Gastroesophageal sphincter (tissue), 3 donors: ENCODE data around the gene ELAVL3.

Source experiments
- EP300 ChIP-seq: sonication (generic); formaldehyde crosslinking; IDR thresholded peaks from one replicate; pipeline ENCODE4 v1.6.1; 2017; ENCODE audit warnings: antibody characterized with exemption, mild to moderate bottlenecking
- POLR2A ChIP-seq, 2 donors: fragments of 450-650 bp; IDR thresholded peaks; one replicate each; pipeline ENCODE4 v1.6.1; 2017; ENCODE audit warnings: antibody characterized with exemption in 2 of 2, mild to moderate bottlenecking in 2 of 2, moderate library complexity in 1 of 2
- TF ChIP-seq, protein P1 (sequence below), 4 experiments: fragments of 200-600 bp in 2 of 4; fragments of 450-650 bp in 2 of 4; sonication (generic) in 1 of 4; IDR thresholded peaks; one replicate each; pipeline ENCODE4 v1.5.1; 2017 to 2019; ENCODE audit warnings: antibody characterized with exemption in 4 of 4, mild to moderate bottlenecking in 2 of 4, moderate library complexity in 2 of 4

DNA sequence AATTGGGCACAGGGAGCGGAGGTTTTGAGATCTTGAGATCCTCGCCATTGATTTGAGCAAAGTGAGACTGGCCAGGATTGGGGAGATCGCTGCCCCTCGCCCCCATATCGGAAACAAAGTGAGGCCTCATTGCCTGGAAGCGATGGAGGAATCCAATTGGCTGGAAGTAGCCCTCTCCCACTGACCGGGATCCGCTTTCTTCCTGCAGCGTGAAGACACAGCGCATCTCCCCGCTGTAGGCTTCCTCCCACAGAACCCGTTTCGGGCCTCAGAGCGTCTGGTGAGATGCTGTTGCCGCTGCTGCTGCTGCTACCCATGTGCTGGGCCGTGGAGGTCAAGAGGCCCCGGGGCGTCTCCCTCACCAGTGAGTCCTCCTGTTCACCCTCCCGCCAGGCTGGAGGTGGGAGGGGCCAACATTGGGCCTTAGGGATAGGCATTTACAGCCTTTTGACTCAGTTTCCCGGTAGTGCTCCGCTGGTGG, 45.0 kb downstream of the ELAVL3 start:
- TF ChIP-seq EP300 (no peak), POLR2A (IDR thresholded peaks at IDR 0.05) (no peak)
- TF ChIP-seq, protein P1, sequence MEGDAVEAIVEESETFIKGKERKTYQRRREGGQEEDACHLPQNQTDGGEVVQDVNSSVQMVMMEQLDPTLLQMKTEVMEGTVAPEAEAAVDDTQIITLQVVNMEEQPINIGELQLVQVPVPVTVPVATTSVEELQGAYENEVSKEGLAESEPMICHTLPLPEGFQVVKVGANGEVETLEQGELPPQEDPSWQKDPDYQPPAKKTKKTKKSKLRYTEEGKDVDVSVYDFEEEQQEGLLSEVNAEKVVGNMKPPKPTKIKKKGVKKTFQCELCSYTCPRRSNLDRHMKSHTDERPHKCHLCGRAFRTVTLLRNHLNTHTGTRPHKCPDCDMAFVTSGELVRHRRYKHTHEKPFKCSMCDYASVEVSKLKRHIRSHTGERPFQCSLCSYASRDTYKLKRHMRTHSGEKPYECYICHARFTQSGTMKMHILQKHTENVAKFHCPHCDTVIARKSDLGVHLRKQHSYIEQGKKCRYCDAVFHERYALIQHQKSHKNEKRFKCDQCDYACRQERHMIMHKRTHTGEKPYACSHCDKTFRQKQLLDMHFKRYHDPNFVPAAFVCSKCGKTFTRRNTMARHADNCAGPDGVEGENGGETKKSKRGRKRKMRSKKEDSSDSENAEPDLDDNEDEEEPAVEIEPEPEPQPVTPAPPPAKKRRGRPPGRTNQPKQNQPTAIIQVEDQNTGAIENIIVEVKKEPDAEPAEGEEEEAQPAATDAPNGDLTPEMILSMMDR (IDR thresholded peaks at IDR 0.05), result no peak
